HEK293 (cell line): ENCODE data around the gene DNAJB2.

ENCODE experiments used
- CTCF ChIA-PET: fragments of 350-600 bp; formaldehyde crosslinking; extraction: SDS; loops from one replicate; lab custom pipeline; 2021; ENCODE audit warnings: antibody characterized with exemption; lab: Yijun Ruan, JAX
- POLR2A ChIA-PET: fragments of 300-600 bp; formaldehyde crosslinking; extraction: SDS; loops from one replicate; lab custom pipeline; 2020; ENCODE audit warnings: antibody characterized with exemption, inconsistent platforms; lab: Yijun Ruan, JAX
- H3K27ac ChIP-seq: fragments of 200-500 bp; sonication (Bioruptor generic); 2 replicates; pipeline ENCODE4 v1.5.1; 2014; ENCODE audit warnings: low read depth, low read length, control low read depth, inconsistent platforms; ENCODE audit errors: extremely low read depth
- H3K36me3 ChIP-seq, 2 experiments: fragments of 200-500 bp in 1 of 2; sonication (Bioruptor generic) in 1 of 2; 1 replicate in 1 of 2; 2 replicates in 1 of 2; pipeline ENCODE4 v1.5.1; 2014 to 2017; ENCODE audit warnings: inconsistent platforms in 2 of 2, low read length in 2 of 2; ENCODE audit not compliant: control insufficient read depth in 2 of 2, insufficient read depth in 1 of 2
- H3K4me1 ChIP-seq: fragments of 200-500 bp; sonication (Bioruptor generic); 2 replicates; pipeline ENCODE4 v1.5.1; 2014; ENCODE audit warnings: mild to moderate bottlenecking, low read length, inconsistent platforms; ENCODE audit not compliant: control insufficient read depth, insufficient read depth
- H3K4me3 ChIP-seq: 2 replicates; pipeline ENCODE4 v1.5.1; 2011; ENCODE audit warnings: low read depth, mild to moderate bottlenecking, control low read depth, low read length, moderate library complexity
- H3K9me3 ChIP-seq: fragments of 200-500 bp; sonication (Bioruptor generic); 2 replicates; pipeline ENCODE4 v1.5.1; 2014; ENCODE audit warnings: low read depth, low read length, inconsistent platforms; ENCODE audit not compliant: control insufficient read depth, insufficient read depth
- GLIS2 ChIP-seq: fragments of 450-650 bp; formaldehyde crosslinking; IDR thresholded peaks from 2 replicates; pipeline ENCODE4 v1.5.1; 2016; ENCODE audit warnings: missing biosample characterization, missing genetic modification characterization
- HOXC10 ChIP-seq: sonication (generic); formaldehyde crosslinking; IDR thresholded peaks from 2 replicates; pipeline ENCODE4 v1.8.1; 2023; ENCODE audit warnings: mild to moderate bottlenecking, missing genetic modification reagents
- TCF7L2 ChIP-seq: IDR thresholded peaks from 2 replicates; pipeline ENCODE4 v1.6.1; 2011; ENCODE audit warnings: low read depth, mild to moderate bottlenecking, inconsistent platforms, low read length, moderate library complexity, borderline replicate concordance
- ZNF266 ChIP-seq: fragments of 450-650 bp; formaldehyde crosslinking; IDR thresholded peaks from 2 replicates; pipeline ENCODE4 v1.5.1; 2016; ENCODE audit warnings: missing biosample characterization, missing genetic modification characterization, low read depth
- ZNF274 ChIP-seq, 2 experiments: fragments of 200-500 bp in 1 of 2; fragments of 450-650 bp in 1 of 2; sonication (Bioruptor generic) in 1 of 2; formaldehyde crosslinking in 1 of 2; IDR thresholded peaks; 2 replicates each; pipeline versions ENCODE4 v1.5.1 to v1.6.1; 2014 to 2016; ENCODE audit warnings: borderline replicate concordance in 1 of 2, inconsistent platforms in 1 of 2, low read length in 1 of 2, missing biosample characterization in 1 of 2, missing genetic modification characterization in 1 of 2
- ZNF302 ChIP-seq: fragments of 450-650 bp; formaldehyde crosslinking; IDR thresholded peaks from 2 replicates; pipeline ENCODE4 v1.5.1; 2016; ENCODE audit warnings: missing biosample characterization, missing genetic modification characterization, low read depth
- ZNF37A ChIP-seq: fragments of 450-650 bp; IDR thresholded peaks from 2 replicates; pipeline ENCODE4 v1.5.1; 2018; ENCODE audit warnings: missing biosample characterization, missing genetic modification characterization
- ZNF510 ChIP-seq: fragments of 450-650 bp; formaldehyde crosslinking; IDR thresholded peaks from 2 replicates; pipeline ENCODE4 v1.5.1; 2018; ENCODE audit warnings: mild to moderate bottlenecking, missing genetic modification characterization, missing biosample characterization; ENCODE audit not compliant: insufficient replicate concordance
- ZNF521 ChIP-seq: fragments of 450-650 bp; formaldehyde crosslinking; IDR thresholded peaks from 2 replicates; pipeline ENCODE4 v1.5.1; 2017; ENCODE audit warnings: missing biosample characterization, mild to moderate bottlenecking, missing genetic modification characterization
- TF ChIP-seq, protein P1 (sequence below): fragments of 450-650 bp; IDR thresholded peaks from 2 replicates; pipeline ENCODE4 v1.5.1; 2018; ENCODE audit warnings: missing biosample characterization, missing genetic modification characterization
- TF ChIP-seq, protein P2 (sequence below): fragments of 450-650 bp; formaldehyde crosslinking; conservative IDR thresholded peaks from 2 replicates; pipeline ENCODE4 v1.5.1; 2016; ENCODE audit warnings: low read depth, missing biosample characterization, missing genetic modification characterization
- TF ChIP-seq, protein P3 (sequence below): fragments of 450-650 bp; formaldehyde crosslinking; IDR thresholded peaks from 2 replicates; pipeline ENCODE4 v1.5.1; 2016; ENCODE audit warnings: missing biosample characterization, missing genetic modification characterization
- TF ChIP-seq, protein P4 (sequence below): fragments of 450-650 bp; formaldehyde crosslinking; IDR thresholded peaks from 2 replicates; pipeline ENCODE4 v1.5.1; 2016; ENCODE audit warnings: missing biosample characterization, missing genetic modification characterization

DNAJB2 gene

DNA sequence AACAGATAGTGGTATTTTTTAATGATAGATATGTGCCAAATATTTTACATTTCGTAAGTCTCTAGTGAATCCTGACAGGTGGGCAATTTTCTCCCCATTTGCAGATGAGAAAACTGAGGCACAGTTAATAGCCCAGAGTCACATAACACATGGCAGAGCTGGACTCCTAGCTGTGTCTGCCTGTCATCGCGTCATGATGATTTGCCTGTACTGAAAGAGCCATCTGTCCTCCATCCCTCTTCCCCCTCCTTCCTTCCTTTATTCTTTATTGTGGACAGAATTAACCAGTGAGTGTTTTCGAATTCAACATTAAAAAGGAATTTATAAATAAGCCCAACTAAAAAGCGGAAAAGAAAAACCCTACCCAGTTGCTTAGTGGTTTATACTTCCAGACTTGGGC is 3.2 kb downstream of the DNAJB2 start:
- H3K27ac ChIP-seq = no peak overlapping the region
- TF ChIP-seq, protein P1, sequence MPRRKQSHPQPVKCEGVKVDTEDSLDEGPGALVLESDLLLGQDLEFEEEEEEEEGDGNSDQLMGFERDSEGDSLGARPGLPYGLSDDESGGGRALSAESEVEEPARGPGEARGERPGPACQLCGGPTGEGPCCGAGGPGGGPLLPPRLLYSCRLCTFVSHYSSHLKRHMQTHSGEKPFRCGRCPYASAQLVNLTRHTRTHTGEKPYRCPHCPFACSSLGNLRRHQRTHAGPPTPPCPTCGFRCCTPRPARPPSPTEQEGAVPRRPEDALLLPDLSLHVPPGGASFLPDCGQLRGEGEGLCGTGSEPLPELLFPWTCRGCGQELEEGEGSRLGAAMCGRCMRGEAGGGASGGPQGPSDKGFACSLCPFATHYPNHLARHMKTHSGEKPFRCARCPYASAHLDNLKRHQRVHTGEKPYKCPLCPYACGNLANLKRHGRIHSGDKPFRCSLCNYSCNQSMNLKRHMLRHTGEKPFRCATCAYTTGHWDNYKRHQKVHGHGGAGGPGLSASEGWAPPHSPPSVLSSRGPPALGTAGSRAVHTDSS (tag by site-specific recombination) = no peak
- TF ChIP-seq, protein P2, sequence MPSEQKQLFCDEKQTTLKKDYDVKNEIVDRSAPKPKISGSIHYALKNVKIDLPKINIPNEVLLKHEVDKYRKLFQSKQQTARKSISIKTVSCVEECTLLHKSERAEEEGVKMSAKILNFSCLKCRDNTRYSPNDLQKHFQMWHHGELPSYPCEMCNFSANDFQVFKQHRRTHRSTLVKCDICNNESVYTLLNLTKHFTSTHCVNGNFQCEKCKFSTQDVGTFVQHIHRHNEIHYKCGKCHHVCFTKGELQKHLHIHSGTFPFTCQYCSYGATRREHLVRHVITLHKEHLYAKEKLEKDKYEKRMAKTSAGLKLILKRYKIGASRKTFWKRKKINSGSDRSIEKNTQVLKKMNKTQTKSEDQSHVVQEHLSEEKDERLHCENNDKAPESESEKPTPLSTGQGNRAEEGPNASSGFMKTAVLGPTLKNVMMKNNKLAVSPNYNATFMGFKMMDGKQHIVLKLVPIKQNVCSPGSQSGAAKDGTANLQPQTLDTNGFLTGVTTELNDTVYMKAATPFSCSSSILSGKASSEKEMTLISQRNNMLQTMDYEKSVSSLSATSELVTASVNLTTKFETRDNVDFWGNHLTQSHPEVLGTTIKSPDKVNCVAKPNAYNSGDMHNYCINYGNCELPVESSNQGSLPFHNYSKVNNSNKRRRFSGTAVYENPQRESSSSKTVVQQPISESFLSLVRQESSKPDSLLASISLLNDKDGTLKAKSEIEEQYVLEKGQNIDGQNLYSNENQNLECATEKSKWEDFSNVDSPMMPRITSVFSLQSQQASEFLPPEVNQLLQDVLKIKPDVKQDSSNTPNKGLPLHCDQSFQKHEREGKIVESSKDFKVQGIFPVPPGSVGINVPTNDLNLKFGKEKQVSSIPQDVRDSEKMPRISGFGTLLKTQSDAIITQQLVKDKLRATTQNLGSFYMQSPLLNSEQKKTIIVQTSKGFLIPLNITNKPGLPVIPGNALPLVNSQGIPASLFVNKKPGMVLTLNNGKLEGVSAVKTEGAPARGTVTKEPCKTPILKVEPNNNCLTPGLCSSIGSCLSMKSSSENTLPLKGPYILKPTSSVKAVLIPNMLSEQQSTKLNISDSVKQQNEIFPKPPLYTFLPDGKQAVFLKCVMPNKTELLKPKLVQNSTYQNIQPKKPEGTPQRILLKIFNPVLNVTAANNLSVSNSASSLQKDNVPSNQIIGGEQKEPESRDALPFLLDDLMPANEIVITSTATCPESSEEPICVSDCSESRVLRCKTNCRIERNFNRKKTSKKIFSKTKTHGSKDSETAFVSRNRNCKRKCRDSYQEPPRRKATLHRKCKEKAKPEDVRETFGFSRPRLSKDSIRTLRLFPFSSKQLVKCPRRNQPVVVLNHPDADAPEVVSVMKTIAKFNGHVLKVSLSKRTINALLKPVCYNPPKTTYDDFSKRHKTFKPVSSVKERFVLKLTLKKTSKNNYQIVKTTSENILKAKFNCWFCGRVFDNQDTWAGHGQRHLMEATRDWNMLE (tag by site-specific recombination) = no peak
- TF ChIP-seq ZNF274 (IDR thresholded peaks at IDR 0.05; ENCODE audit: low read length) (no peak), ZNF274 (tag by site-specific recombination; IDR thresholded peaks at IDR 0.05; ENCODE audit: borderline replicate concordance) (no peak), HOXC10 (no peak), GLIS2 (tag by site-specific recombination) (no peak), ZNF510 (tag by site-specific recombination) (no peak), ZNF37A (tag by site-specific recombination) (no peak), ZNF521 (tag by site-specific recombination) (no peak), TCF7L2 (no peak), ZNF302 (tag by site-specific recombination) (no peak)
- TF ChIP-seq, protein P3, sequence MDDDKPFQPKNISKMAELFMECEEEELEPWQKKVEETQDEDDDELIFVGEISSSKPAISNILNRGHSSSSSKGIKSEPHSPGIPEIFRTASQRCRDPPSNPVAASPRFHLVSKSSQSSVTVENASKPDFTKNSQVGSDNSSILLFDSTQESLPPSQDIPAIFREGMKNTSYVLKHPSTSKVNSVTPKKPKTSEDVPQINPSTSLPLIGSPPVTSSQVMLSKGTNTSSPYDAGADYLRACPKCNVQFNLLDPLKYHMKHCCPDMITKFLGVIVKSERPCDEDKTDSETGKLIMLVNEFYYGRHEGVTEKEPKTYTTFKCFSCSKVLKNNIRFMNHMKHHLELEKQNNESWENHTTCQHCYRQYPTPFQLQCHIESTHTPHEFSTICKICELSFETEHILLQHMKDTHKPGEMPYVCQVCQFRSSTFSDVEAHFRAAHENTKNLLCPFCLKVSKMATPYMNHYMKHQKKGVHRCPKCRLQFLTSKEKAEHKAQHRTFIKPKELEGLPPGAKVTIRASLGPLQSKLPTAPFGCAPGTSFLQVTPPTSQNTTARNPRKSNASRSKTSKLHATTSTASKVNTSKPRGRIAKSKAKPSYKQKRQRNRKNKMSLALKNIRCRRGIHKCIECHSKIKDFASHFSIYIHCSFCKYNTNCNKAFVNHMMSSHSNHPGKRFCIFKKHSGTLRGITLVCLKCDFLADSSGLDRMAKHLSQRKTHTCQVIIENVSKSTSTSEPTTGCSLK (tag by site-specific recombination) = no peak
- CTCF ChIA-PET = interaction anchor here (1.0 to 15.0 kb wide), 2 partner anchors 14 to 123 kb away, joined by 4 to 297 read pairs; no protein-coding TSS in a partner anchor
- H3K4me3 ChIP-seq = no peak overlapping the region
- H3K9me3 ChIP-seq = no peaks in the 10 kb centered on the region
- peaks cover 0 to 64% of the 10 kb centered on the region in 2 experiments; a peak in 1 of 3 replicates for H3K36me3 ChIP-seq
- peaks cover 6% of the 10 kb centered on the region for H3K4me1 ChIP-seq
- POLR2A ChIA-PET = no interaction called here

DNA sequence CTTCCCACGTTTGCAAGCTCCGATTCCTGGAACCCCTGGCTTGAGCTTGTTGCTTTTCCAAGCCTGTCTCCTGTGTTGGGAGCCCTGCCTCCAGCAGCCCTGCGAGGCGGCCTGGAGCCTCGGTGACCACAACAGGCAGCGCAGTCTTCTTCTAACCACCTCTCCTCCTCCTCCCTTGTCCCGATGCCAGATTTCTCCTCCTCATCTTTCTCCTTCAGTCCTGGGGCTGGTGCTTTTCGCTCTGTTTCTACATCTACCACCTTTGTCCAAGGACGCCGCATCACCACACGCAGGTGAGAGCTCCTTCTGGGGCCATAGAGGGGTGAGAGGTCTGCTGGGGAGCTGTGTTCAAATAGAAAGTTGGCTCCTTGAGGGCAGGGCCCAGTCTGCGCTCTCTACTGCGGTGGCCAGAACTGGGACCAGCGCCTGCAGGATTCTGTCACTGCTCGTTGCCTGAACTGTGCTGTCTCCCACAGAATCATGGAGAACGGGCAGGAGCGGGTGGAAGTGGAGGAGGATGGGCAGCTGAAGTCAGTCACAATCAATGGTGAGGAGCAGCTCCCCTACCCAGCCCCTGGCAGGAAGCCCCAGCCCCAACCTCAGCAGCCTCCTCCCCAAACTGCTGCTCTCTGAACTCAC is 3.9 kb downstream of the DNAJB2 start:
- no peak overlapping the region for H3K27ac ChIP-seq
- H3K4me3 ChIP-seq = no peak overlapping the region
- H3K4me1 ChIP-seq = peaks cover 6% of the 10 kb centered on the region
- TF ChIP-seq, protein P4, sequence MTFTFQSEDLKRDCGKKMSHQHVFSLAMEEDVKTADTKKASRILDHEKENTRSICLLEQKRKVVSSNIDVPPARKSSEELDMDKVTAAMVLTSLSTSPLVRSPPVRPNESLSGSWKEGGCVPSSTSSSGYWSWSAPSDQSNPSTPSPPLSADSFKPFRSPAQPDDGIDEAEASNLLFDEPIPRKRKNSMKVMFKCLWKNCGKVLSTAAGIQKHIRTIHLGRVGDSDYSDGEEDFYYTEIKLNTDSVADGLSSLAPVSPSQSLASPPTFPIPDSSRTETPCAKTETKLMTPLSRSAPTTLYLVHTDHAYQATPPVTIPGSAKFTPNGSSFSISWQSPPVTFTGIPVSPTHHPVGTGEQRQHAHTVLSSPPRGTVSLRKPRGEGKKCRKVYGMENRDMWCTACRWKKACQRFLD = no peak
- no peak for TF ChIP-seq ZNF266
- ChIA-PET POLR2A (no interaction called here), CTCF (interaction anchor here (1.0 to 15.0 kb wide), 2 partner anchors 13 to 124 kb away, joined by 4 to 297 read pairs; no protein-coding TSS in a partner anchor)
- H3K36me3 ChIP-seq = peaks cover 0 to 64% of the 10 kb centered on the region in 2 experiments; a peak in 1 of 3 replicates
- H3K9me3 ChIP-seq = no peaks in the 10 kb centered on the region
